ENCODE data around the gene PXMP4. TPM values are rescaled to one million over a fixed set of nuclear protein-coding genes. Genes with fewer than 3 reads are reported as not detected.

PXMP4 gene
- total RNA-seq, 1 donor from 2014 or later, result 2.1 TPM

- H3K4me3 ChIP-seq (ENCODE audit: low read depth, low read length), result peak overlapping the region; percentile 86
- DNase-seq (ENCODE audit: low read depth), result no peak
- TF ChIP-seq, protein P1, sequence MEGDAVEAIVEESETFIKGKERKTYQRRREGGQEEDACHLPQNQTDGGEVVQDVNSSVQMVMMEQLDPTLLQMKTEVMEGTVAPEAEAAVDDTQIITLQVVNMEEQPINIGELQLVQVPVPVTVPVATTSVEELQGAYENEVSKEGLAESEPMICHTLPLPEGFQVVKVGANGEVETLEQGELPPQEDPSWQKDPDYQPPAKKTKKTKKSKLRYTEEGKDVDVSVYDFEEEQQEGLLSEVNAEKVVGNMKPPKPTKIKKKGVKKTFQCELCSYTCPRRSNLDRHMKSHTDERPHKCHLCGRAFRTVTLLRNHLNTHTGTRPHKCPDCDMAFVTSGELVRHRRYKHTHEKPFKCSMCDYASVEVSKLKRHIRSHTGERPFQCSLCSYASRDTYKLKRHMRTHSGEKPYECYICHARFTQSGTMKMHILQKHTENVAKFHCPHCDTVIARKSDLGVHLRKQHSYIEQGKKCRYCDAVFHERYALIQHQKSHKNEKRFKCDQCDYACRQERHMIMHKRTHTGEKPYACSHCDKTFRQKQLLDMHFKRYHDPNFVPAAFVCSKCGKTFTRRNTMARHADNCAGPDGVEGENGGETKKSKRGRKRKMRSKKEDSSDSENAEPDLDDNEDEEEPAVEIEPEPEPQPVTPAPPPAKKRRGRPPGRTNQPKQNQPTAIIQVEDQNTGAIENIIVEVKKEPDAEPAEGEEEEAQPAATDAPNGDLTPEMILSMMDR (conservative IDR thresholded peaks at IDR 0.05; ENCODE audit: low read depth, low read length), result no peak
Observed at GRCh38 chr20:33673114-33673409, 47.0 kb downstream of the PXMP4 start.

DNA sequence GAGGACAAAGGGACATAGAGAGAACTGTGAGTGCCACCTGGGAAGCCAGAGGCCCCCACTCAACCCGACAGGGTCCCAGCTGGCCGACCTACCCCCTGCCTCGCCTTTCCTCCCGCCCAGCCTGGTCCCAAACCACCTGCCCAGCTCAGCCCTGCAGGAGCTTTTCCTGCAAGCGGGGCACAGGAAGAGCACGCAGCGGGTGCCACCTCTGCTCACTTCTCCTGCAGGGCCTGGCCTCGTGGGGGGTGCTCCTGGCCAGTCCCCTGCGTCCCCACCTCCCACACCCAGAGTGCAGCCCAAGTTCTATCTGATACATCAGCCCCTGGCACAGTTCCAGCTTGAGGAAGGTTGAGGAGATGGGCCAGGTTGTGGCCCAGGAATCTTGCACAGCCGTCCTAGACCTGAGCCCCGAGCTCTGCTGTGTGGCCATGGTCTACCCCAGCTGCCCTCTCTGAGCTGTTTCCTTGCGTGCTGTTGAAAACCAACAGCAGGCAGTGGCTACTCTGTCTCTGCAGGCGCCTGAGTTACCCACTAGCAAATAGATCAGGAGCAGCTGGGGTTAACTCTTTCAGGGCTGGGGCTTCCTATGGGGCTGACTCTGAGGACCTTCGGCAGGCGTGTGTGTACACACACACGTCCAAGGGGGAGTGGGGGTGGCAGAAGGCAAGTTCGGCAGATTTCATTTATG is 47.5 kb downstream of the PXMP4 start:
- peak overlapping the region; percentile 86 for H3K4me3 ChIP-seq (ENCODE audit: low read depth, low read length)
- TF ChIP-seq, protein P1 (conservative IDR thresholded peaks at IDR 0.05; ENCODE audit: low read depth, low read length), result no peak
- no peak for DNase-seq (ENCODE audit: low read depth)

- no peak overlapping the region for H3K4me3 ChIP-seq (ENCODE audit: low read depth, low read length)
- TF ChIP-seq, protein P1 (conservative IDR thresholded peaks at IDR 0.05; ENCODE audit: low read depth, low read length), result no peak
- no peak for DNase-seq (ENCODE audit: low read depth)
Observed at GRCh38 chr20:33671573-33672288, 48.4 kb downstream of the PXMP4 start.

DNA sequence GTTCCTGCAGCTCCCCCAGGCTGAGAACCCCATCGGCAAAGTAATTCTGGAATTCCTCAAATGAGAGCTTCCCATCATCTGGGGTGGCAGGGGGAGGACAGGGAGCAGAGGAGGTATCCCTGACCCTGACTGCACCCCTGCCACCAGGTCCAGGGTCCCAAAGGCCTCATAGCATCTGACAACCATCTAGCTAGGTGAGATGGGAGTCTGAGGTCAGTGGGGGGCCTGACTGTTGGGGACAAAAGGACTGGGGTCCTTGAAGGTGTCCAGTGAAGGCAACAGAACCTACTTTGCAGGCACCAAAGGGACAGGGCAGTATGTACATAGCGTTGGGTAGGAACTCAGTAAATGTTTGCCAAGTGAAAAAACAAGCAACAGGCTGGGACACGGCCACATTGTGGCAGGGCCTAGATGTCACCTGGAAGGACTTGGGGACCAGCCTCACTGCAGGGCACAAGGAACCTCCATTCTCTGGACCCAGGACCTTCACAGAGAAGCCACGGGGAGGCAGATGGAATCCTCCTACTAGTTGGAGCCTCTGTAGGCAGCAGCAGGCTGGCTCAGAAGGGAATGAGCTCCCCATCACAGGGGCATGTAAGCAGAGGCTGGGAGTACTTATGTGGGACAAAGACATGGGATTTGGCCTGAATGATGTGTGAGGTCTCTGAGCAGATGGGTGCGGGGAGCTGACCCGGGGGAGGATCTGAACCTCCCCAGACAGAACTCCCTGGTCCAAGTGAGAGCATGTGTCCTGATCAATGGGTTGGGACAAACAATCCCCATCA is 49.2 kb downstream of the PXMP4 start:
- TF ChIP-seq, protein P1 (conservative IDR thresholded peaks at IDR 0.05; ENCODE audit: low read depth, low read length), result no peak
- H3K4me3 ChIP-seq (ENCODE audit: low read depth, low read length), result no peak overlapping the region
- no peak for DNase-seq (ENCODE audit: low read depth)

- no peak overlapping the region for H3K4me3 ChIP-seq (ENCODE audit: low read depth, low read length)
- no peak for DNase-seq (ENCODE audit: low read depth)
- TF ChIP-seq, protein P1 (conservative IDR thresholded peaks at IDR 0.05; ENCODE audit: low read depth, low read length), result no peak
Observed at GRCh38 chr20:33669873-33670640, 50.1 kb downstream of the PXMP4 start.

DNA sequence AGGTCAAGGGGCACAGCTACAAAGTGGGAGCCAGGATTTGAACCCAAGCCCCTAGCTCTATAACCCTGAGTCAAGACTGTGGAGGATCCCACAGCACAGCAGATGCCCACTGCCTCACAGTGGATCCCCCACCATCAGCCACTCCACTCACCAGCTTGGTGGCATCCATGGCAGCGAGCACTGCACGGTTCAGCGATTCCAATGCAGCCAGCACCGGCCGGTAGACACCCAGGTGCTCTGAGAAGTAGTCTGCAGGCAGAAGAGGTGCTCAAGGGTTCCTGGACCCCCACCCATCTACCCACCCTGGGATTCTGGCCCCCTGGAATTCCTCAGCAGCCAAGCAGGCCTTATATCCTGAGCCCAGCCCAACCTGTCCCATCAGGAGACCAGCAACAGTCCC is 50.9 kb downstream of the PXMP4 start:
- H3K4me3 ChIP-seq (ENCODE audit: low read depth, low read length), result no peak overlapping the region
- no peak for DNase-seq (ENCODE audit: low read depth)
- TF ChIP-seq, protein P1 (conservative IDR thresholded peaks at IDR 0.05; ENCODE audit: low read depth, low read length), result no peak
